HG03460 (cell line): Measurements from ENCODE around the gene KRTAP1-3.
"Not testable (repeated sequence)": the region's sequence is repeated elsewhere in the genome, so short reads cannot be mapped to it uniquely, and the experiment has no call there.

Experiments used
- ATAC-seq: cut with Tn5 transposase; IDR thresholded peaks from one replicate; pipeline ENCODE4 v1.9.1; 2021; ENCODE audit not compliant: unreplicated experiment

The KRTAP1-3 gene

GRCh38 chr17:41054556-41054955 lies 19.9 kb upstream of the KRTAP1-3 start:
- ATAC-seq = not testable (repeated sequence)

GRCh38 chr17:41054025-41054424 lies 19.4 kb upstream of the KRTAP1-3 start:
- no peak for ATAC-seq

DNA sequence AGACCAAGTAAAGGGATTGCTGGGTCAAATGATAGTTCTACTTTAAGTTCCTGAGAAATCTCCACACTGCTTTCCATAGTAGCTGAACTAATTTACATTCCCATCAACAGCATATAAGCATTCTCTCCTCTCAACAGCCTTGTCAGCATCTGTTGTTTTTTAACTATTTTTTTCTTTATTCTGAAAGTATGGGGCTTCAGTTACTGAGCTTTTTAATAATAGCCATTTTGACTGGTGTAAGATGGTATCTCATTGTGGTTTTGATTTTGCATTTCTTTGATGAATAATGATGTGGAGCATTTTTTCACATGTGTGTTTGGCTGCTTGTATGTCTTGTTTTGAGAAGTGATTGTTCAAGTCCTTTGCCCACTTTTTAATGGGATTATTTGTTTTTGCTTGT lies 17.9 kb upstream of the KRTAP1-3 start:
- no peak for ATAC-seq

DNA sequence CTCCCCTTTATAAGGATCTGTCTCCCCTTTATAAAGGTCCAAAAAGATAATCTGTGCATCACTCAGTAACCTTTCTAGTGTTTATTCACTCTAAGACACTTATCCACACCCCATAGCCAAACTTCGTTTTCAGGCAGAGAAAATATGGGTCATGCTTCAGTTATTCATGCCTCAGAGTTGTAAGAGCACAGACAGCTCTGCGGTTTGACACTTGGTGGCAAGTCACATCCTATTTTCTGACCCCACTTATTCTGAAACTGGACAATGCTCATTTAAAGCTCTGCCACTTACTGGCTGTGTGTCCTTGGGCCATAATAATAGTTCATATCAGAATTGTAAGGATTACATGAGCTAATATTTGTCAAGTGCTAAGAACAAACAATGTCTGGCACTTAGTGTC lies 14.4 kb upstream of the KRTAP1-3 start:
- ATAC-seq = no peak

DNA sequence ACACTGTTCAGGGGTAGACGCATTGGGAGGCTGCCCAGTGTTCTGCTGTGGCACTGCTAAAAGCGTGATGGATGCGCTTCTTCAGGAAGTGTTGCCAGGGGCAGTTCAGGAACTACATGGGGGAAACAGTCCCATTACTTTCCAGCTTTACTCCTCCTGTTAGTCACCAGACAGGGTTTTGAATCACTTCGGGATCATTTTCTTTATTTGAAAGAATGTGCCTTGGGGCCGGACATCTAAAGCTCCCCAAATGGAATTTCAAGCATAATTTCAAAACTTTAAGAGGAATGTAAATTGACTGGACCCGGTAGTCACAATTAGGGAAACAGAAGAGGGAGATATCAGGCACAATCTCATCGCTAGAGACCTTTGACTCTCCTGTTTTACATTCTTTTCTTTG lies 13.8 kb upstream of the KRTAP1-3 start:
- ATAC-seq = no peak

GRCh38 chr17:41046735-41047465 lies 12.2 kb upstream of the KRTAP1-3 start, which contains the start of gene KRTAP2-1:
Gene KRTAP2-1 (minus strand): TSS chr17:41047316. CDS start chr17:41047267, 49 bp downstream.
- ATAC-seq = not testable (repeated sequence)

DNA sequence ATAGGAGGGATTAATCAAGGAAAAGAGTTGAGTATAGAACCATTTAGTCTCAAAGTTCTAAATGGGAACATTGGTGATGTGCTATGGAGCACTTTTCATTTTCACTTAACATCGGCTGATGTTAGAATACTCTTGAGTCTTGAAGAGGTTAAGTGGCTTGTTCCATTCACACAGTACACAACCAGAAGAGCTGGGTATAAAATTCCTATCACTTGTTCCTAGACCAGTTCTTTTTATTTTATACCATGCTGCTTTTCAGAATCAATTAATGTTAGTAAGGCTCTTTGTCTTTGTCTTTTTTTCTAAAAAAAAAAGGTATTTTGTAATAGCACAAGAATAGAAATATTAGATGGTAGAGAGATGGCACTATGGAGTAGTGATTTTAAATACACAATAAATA lies 8.3 kb upstream of the KRTAP1-3 start:
- no peak for ATAC-seq

GRCh38 chr17:41040783-41041571 lies 6.3 kb upstream of the KRTAP1-3 start, which contains the start of gene KRTAP1-1:
Gene KRTAP1-1 (minus strand): TSS chr17:41041450. CDS start chr17:41041397, 53 bp downstream.
- ATAC-seq = not testable (repeated sequence)

GRCh38 chr17:41037853-41038350 lies 3.2 kb upstream of the KRTAP1-3 start:
- no peak for ATAC-seq

- ATAC-seq = no peak
Observed at GRCh38 chr17:41029633-41030245, 4.9 kb downstream of the KRTAP1-3 start, which contains the start of gene KRTAP1-4. Gene KRTAP1-4 (minus strand): TSS chr17:41030195. CDS start chr17:41030078, 117 bp downstream.

DNA sequence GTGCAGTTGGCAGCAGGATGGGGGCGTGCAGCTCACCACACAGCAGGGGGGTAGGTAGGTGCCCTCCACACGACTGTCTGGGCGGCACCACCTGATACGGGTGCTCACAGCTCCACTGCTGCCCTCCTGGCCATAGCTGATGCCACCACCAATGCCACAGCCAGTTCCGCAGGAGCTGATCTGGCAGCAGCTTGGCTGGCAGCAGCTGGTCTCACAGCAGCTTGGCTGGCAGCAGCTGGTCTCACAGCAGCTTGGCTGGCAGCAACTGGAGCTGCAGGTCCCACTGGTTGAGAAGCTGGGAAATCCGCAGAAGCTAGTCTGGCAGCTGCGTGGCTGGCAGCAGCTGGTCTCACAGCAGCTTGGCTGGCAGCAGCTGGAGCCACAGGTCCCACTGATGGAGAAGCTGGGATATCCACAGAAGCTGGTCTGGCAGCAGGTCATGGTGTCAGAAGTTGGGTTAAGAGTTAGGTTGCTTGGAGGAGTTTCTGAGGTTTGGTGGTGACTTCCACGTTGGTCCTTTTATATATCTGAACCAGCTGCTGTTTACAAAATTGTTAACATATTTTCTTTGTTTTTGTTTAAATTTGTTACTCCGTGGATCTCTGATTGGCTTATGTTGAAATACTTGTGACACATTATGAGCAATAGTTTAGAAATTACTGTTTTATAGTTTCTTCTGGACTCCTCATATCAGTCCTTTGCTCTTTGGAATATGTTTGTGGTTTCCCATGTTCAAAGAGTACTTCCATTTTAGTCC lies 7.8 kb downstream of the KRTAP1-3 start, which contains the start of gene KRTAP1-5:
Gene KRTAP1-5, minus strand, starts transcription at position 494 of the 757 bp plus-strand sequence. Its CDS starts 53 bp downstream, at position 441.
- ATAC-seq = no peak

- ATAC-seq = no peak
Observed at GRCh38 chr17:41024697-41025096, 10.0 kb downstream of the KRTAP1-3 start.

GRCh38 chr17:41020336-41020735 lies 14.3 kb downstream of the KRTAP1-3 start:
- no peak for ATAC-seq

- ATAC-seq = no peak
Observed at GRCh38 chr17:41019415-41019814, 15.3 kb downstream of the KRTAP1-3 start.

- ATAC-seq = no peak
Observed at GRCh38 chr17:41018541-41018940, 16.1 kb downstream of the KRTAP1-3 start.

- no peak for ATAC-seq
Observed at GRCh38 chr17:41016578-41017215, 18.0 kb downstream of the KRTAP1-3 start.

DNA sequence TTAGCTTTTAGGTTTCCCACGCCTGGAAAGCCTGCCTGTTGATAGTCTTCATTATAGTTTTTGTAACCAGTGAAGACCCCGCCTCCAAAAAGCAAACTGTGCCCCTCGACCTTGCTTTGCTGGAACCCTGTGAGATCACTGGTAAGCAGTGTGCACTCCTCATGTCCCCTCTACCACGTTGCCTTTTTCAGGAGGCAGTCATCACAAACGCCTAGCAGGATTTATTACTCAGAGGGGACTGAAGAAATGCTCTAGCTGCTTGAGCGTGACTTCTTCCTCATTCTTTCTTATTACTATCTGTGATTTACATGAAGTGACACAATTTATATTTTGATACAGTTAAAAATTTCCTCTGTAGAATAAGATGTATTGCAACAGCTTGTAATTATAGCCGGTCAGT lies 19.2 kb downstream of the KRTAP1-3 start:
- ATAC-seq = no peak

GRCh38 chr17:41013606-41014005 lies 21.1 kb downstream of the KRTAP1-3 start:
- ATAC-seq = no peak

DNA sequence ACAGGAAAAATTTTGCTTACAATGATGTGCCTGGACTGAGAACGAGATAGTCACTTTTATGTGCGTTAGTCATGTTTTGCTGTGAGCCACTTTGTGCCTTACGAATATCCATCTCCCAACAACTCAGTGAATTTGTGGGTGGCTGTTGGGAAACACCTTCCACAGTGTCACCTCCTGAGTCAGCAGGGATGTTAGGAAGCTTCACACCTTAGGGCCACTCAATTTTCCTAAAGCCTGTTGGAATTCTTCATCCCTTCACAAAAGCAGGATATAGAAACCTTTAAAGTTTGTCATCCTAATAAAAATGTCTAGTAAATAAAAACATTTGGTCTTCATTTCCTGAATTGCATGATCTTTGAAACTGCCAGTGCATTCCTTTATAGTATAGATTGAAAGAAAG lies 21.5 kb downstream of the KRTAP1-3 start:
- no peak for ATAC-seq
